IPS-15b (cell line): ENCODE measurements around the gene CCNYL1.
"Not testable (repeated sequence)": the region's sequence is repeated elsewhere in the genome, so short reads cannot be mapped to it uniquely, and the experiment has no call there.

Experiments used
- H3K27me3 ChIP-seq: one replicate; pipeline ENCODE4 v1.6.1; 2013; ENCODE audit warnings: low read length; ENCODE audit not compliant: control insufficient read depth, insufficient read depth
- H3K36me3 ChIP-seq: one replicate; pipeline ENCODE4 v1.6.1; 2013; ENCODE audit warnings: low read length; ENCODE audit not compliant: control insufficient read depth, insufficient read depth
- H3K4me1 ChIP-seq: one replicate; pipeline ENCODE4 v1.6.1; 2013; ENCODE audit warnings: mild to moderate bottlenecking, low read length; ENCODE audit not compliant: control insufficient read depth, insufficient read depth
- H3K4me3 ChIP-seq: one replicate; pipeline ENCODE4 v1.5.1; 2013; ENCODE audit warnings: low read depth, low read length
- H3K9ac ChIP-seq: one replicate; pipeline ENCODE4 v1.6.1; 2013; ENCODE audit warnings: low read depth, mild to moderate bottlenecking, low read length
- H3K9me3 ChIP-seq: one replicate; pipeline ENCODE4 v1.6.1; 2013; ENCODE audit warnings: mild to moderate bottlenecking, low read length; ENCODE audit not compliant: control insufficient read depth, insufficient read depth

CCNYL1 gene

GRCh38 chr2:207683879-207684627, 27.4 kb upstream of the CCNYL1 start:
- no peaks in the 10 kb centered on the region for H3K36me3 ChIP-seq
- no peaks in the 10 kb centered on the region for H3K27me3 ChIP-seq
- no peaks in the 10 kb centered on the region for H3K4me1 ChIP-seq
- H3K4me3 ChIP-seq = no peak overlapping the region
- no peak overlapping the region for H3K9ac ChIP-seq
- no peaks in the 10 kb centered on the region for H3K9me3 ChIP-seq

GRCh38 chr2:207686812-207687211, 24.6 kb upstream of the CCNYL1 start:
- Histone ChIP-seq H3K9ac (no peak overlapping the region), H3K36me3 (no peaks in the 10 kb centered on the region), H3K4me3 (no peak overlapping the region), H3K9me3 (no peaks in the 10 kb centered on the region), H3K4me1 (no peaks in the 10 kb centered on the region), H3K27me3 (no peaks in the 10 kb centered on the region)

GRCh38 chr2:207688597-207688996, 22.8 kb upstream of the CCNYL1 start:
- Histone ChIP-seq H3K9ac (no peak overlapping the region), H3K36me3 (no peaks in the 10 kb centered on the region), H3K4me3 (no peak overlapping the region), H3K9me3 (no peaks in the 10 kb centered on the region), H3K27me3 (no peaks in the 10 kb centered on the region), H3K4me1 (no peaks in the 10 kb centered on the region)

GRCh38 chr2:207690845-207691461, 20.5 kb upstream of the CCNYL1 start:
- H3K9me3 ChIP-seq, H3K4me1 ChIP-seq, H3K9ac ChIP-seq, H3K27me3 ChIP-seq, H3K4me3 ChIP-seq, H3K36me3 ChIP-seq: not testable (repeated sequence)

- Histone ChIP-seq H3K9ac (no peak overlapping the region), H3K27me3 (no peaks in the 10 kb centered on the region), H3K4me3 (no peak overlapping the region)
Measured at GRCh38 chr2:207692206-207693065, 19.0 kb upstream of the CCNYL1 start.

GRCh38 chr2:207693641-207694249, 17.7 kb upstream of the CCNYL1 start:
- Histone ChIP-seq H3K4me1 (no peaks in the 10 kb centered on the region), H3K9ac (no peak overlapping the region), H3K36me3 (no peaks in the 10 kb centered on the region), H3K27me3 (no peaks in the 10 kb centered on the region), H3K4me3 (no peak overlapping the region), H3K9me3 (no peaks in the 10 kb centered on the region)

More at GRCh38 chr2:207692206-207693065, 19.0 kb upstream of the CCNYL1 start:
- Histone ChIP-seq H3K36me3 (no peaks in the 10 kb centered on the region), H3K9me3 (no peaks in the 10 kb centered on the region), H3K4me1 (no peaks in the 10 kb centered on the region)

GRCh38 chr2:207694811-207695281, 16.6 kb upstream of the CCNYL1 start:
- no peaks in the 10 kb centered on the region for H3K9me3 ChIP-seq
- no peak overlapping the region for H3K9ac ChIP-seq
- no peaks in the 10 kb centered on the region for H3K36me3 ChIP-seq
- H3K27me3 ChIP-seq = no peaks in the 10 kb centered on the region
- H3K4me1 ChIP-seq = no peaks in the 10 kb centered on the region
- no peak overlapping the region for H3K4me3 ChIP-seq

- H3K36me3 ChIP-seq = no peaks in the 10 kb centered on the region
- no peaks in the 10 kb centered on the region for H3K4me1 ChIP-seq
- no peaks in the 10 kb centered on the region for H3K9me3 ChIP-seq
- H3K27me3 ChIP-seq = no peaks in the 10 kb centered on the region
- no peak overlapping the region for H3K9ac ChIP-seq
- H3K4me3 ChIP-seq = no peak overlapping the region
Measured at GRCh38 chr2:207695293-207695692, 16.1 kb upstream of the CCNYL1 start.

- H3K4me1 ChIP-seq, H3K9me3 ChIP-seq, H3K4me3 ChIP-seq, H3K27me3 ChIP-seq, H3K9ac ChIP-seq, H3K36me3 ChIP-seq: not testable (repeated sequence)
Measured at GRCh38 chr2:207696911-207697310, 14.5 kb upstream of the CCNYL1 start.

- H3K9me3 ChIP-seq = no peaks in the 10 kb centered on the region
- no peak overlapping the region for H3K4me3 ChIP-seq
- no peaks in the 10 kb centered on the region for H3K4me1 ChIP-seq
- no peak overlapping the region for H3K9ac ChIP-seq
- no peaks in the 10 kb centered on the region for H3K27me3 ChIP-seq
- H3K36me3 ChIP-seq = no peaks in the 10 kb centered on the region
Measured at GRCh38 chr2:207697411-207697810, 14.0 kb upstream of the CCNYL1 start.

GRCh38 chr2:207698301-207698700, 13.1 kb upstream of the CCNYL1 start:
- no peaks in the 10 kb centered on the region for H3K9me3 ChIP-seq

More at GRCh38 chr2:207698301-207698700, 13.1 kb upstream of the CCNYL1 start:
- Histone ChIP-seq H3K27me3 (no peaks in the 10 kb centered on the region), H3K4me1 (no peaks in the 10 kb centered on the region), H3K36me3 (no peaks in the 10 kb centered on the region), H3K4me3 (no peak overlapping the region), H3K9ac (no peak overlapping the region)
